Medulla oblongata (tissue), 1 donor: ENCODE measurements around the gene PROCA1.
A peak's percentile ranks its signal among the peaks of the same experiment; 100 is the strongest.

Experiments used
- DNase-seq: peaks from one replicate; pipeline ENCODE4 v3.0.0-alpha.2; 2015; ENCODE audit errors: extremely low spot score

The PROCA1 gene, protein sequence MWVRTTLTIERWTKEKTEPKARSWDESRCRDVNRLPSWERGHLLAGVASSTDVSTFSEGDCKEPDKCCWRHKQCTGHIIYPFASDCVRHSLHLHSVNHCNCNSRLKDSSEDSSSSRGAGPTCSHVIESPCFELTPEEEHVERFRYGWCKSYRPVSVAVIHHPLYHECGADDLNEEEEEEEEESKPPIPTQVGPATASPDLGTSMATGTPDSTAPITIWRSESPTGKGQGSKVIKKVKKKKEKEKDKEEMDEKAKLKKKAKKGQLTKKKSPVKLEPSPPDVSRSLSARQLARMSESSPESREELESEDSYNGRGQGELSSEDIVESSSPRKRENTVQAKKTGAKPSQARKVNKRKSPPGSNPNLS

DNA sequence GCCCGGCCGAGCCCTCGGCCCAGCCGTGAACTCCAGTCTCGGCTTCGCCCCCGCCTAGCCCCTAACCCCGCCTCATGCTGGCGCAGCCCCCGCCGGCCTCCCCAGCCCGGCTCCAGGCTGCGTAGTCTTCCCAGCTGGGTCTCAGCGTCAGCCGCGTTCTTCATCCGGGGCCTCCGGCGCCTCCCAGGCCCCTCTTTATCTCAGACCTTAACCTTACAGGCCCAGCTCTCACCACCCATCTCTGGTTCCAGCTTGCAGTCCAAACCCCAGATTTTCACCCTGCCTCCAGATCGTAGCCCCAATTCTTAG lies at the start of gene PROCA1:
Gene PROCA1 (minus strand): TSS at position 166 of the 309 bp plus-strand sequence. CDS start 228 bp downstream, outside the sequence.
- DNase-seq: no peak

DNA sequence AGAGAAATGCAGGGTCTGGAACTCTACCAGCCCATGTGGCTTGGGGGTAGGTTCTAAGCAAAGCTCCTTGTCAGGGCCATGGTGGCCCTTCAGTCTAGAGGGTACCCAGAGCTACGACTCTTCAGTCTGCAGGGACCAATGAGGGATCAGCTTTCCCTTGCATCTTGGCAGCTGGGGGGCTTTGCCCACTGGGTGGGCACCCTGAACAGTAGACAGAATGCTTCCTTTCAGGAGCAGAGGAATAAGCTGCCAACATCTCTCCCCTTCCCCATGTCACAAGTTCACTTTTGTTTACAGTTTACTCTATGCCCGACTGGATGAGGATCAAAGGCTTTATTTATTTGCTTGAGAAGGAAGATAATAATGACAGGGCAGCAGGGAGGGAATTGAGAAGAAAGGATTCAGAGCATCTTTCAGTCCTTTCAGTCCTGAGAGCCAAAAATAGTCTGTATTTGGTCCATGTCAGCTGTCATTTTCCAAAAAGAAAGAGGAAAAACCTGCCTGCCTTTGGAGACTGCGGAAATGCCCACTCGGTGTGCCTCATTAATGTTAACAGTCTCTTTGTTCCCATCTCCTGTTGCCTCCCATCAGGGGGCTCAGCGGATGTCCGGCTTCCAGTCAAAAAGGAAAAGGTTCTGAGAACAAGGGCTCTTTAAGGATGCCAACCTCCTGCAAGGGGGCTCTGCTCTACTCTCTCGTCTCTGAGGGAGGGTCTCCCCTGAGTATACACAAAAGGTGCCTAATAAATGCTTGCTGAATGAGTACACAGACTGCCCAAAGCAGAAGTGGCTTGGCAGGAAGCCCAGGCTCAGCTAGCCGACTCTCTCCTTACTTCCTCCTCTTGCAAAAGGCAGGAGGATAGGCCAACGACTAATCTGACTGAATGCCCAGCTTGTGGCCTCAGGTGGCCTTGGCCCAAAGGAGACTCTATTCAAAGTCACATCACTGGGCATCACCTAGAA lies 49.2 kb upstream of the PROCA1 start:
- DNase-seq: peak; percentile 71

DNA sequence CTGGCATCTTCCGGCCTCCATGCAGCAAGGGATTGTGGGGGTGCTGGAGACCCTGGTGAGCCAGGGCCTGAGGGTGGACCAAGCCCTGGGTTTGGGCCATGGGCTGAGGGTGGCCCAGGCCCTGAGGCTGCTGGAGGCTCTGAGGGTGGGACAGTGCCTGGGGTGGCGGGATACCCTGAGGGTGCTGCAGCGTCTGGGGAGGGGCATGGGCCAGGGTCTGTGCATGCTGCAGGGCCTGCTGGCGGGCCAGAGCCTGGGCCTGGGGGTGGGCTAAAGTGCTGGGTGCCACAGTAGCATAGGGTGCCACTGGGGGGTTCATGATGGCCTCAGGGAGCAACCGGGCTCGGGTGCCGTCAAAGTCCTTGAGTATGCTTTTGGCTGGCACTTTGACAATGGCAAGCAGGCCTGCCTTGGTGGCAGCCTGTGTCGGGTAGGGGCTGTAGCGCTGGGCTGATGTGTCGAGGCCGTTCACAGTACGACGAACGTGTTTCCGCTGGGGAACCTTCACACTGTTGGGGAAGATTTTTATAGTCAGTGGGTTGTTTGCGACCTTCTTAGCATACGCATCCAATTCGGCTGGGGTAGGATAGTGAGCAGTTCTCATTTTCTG lies 47.7 kb upstream of the PROCA1 start:
- no peak for DNase-seq

DNA sequence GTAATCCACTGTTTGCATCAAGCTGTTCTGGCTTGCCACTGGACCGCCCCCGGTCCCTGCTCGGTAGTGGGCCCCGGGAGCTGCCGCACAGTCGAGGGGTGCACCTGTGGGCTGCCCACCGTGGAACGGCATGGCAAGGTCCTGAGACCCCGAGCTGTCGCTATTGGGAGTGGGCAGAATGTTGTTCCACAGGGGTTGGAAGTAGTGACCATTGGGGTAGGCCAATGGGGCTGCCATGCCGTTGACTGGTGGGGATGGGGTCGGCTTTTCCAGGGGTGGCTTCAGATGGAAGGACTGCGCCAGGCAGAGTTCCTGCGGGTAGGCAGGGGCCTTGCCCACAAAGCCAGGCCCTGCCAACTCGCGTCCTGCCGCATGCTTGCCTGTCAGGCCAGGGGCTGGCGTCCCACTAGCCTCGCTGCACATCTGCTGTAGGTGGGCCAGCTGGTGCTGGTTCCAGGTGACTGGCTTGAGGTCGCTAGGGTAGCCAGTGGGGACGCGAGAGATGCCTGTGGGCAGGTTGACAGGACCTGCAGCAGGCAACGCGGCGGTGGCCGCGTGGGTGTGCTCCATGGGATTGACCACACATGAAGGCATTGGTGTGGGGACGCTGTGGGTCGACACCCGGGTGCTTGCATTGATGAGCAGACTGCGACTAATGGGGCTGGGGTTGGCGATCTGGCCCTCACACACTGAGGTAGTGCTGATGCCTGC lies 46.9 kb upstream of the PROCA1 start:
- DNase-seq: no peak

DNA sequence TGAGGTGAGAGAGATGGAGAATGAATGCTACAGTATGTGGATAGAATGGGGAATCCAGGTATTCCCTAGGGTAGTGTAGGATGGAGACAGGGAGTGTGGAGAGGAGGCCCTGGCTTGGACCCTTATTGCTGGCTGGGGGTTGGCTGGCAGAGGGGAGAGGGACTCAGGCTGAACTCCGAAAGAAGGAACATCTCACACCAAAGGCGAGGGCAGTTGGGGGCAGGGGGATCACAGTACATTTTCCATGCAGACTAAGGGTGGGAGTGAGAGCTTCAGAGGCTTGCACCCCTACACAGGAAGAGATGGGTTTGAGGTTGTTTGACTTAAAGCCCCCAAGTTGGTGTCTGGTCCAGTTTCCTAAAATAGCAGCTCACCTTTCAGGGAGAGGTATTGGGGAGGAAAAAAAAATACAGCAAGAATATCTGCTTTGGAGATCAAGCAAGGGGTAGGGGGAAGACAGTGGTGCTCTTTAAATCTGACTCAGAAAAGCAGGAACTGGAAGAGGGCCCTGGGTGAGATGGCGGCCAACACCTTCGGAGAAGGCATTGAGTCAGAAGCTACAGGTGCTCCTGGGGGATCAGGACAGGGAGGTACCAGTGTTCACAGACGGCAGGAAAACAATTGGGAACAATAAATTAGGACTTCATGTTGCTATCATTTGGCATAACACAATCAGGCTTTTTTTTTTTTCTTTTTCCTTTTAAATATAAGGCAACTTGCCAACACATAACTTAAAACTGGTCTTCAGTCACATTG lies 44.5 kb upstream of the PROCA1 start:
- no peak for DNase-seq

DNA sequence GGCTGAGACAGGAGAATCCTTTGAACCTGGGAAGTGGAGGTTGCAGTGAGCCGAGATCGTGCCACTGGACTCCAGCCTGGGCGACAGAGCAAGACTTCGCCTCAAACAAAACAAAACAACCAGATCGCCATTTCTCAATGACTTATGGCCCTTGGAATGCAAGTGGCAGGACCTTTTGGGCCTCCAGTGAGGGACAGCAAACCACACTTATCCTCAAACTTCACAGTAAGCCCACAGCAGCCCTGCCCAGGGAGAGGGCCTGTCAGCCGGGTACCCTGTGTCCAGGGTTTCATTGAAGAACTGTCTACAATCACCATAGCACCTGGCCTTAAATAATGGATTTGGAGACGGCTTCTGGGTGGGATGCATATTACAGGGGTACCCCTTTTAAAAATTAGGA lies 43.8 kb upstream of the PROCA1 start:
- DNase-seq: no peak

DNA sequence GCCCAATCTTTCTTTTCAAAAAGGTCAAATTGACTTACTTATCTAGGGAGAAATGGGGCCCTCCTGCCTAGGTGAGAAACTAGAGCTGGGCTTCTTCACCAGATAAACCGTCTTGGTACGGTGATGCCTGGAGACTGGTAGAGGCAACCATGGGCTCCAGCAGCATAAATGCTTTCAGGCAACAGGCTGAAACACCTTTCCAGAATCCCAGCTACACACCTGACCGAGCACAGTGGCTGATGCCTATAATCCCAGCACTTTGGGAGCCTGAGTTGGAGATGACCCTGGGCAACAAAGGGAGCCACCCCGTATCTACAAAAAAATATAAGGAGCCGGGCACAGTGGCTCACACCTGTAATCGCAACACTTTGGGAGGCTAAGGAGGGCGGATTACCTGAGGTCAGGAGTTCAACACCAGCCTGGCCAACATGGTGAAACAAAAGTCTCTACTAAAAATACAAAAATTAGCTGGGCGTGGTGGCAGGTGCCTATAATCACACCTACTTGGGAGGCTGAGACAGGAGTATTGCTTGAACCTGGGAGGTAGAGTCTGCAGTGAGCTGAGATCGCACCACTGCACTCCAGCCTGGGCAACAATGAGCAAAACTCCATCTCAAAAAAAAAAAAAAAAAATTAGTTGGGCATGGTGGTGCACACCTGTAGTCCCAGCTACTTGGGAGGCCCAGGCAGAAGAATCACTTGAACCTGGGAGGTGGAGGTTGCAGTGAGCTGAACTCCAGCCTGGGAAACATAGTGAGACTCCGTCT lies 40.1 kb upstream of the PROCA1 start:
- DNase-seq: no peak

DNA sequence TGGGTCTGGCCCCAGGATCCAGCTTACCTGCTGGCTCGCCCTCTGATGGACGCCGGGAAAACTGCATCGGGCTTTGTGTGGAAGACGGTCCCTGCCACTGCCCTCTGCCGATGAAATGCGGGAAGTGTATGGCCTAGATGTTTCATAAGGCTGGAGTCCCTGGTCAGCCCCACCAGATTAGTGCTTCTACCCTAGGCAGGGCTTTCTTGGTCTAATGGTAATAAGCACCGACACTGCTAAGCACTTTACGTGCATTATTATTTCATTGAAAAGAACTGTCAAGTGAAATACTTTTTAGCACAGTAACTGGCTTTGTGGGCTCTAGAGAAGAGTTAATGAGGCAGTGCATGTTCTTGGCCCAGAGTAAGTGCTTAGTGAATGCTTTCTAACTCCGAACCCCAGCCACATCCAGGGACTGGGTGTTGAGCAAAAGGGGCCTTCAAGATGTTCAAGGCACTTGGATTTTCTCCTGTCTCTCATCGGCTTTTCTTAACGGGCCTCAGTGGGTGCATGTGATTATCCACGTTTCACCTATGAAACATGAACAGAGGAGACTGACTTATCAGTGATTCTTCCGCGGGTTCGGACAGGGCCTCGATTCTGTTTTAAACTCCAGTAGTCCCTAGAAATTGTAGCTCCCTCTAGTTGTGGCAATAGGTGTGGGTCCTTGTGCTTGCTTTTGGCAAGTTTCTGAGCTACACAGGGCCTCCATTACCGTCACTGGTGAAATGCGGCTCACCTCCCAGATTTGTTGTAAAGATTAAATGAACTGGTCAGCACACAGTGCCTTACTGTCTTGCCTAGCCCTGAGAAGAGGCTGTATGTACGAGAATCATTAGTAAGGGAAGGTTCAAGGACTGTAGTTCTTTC lies 38.7 kb upstream of the PROCA1 start:
- DNase-seq: peak; percentile 97

DNA sequence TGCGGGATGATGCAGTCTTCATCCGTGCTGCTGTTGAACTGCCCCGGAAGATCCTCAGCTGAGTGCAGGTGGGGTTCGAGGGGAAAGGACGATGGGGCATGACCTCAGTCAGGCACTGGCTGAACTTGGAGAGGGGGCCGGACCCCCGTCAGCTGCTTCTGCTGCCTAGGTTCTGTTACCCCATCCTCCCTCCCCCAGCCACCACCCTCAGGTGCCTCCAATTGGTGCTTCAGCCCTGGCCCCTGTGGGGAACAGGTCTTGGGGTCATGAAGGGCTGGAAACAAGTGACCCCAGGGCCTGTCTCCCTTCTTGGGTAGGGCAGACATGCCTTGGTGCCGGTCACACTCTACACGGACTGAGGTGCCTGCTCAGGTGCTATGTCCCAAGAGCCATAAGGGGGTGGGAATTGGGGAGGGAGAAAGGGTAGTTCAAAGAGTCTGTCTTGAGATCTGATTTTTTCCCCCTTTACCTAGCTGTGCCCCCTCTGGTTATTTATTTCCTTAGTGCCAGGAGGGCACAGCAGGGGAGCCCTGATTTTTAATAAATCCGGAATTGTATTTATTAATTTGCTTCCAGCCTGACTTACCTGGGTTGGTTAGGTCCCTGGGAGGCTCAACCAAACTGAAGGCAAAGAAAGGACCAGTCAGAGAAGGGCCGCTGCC lies 38.0 kb upstream of the PROCA1 start:
- DNase-seq: no peak

DNA sequence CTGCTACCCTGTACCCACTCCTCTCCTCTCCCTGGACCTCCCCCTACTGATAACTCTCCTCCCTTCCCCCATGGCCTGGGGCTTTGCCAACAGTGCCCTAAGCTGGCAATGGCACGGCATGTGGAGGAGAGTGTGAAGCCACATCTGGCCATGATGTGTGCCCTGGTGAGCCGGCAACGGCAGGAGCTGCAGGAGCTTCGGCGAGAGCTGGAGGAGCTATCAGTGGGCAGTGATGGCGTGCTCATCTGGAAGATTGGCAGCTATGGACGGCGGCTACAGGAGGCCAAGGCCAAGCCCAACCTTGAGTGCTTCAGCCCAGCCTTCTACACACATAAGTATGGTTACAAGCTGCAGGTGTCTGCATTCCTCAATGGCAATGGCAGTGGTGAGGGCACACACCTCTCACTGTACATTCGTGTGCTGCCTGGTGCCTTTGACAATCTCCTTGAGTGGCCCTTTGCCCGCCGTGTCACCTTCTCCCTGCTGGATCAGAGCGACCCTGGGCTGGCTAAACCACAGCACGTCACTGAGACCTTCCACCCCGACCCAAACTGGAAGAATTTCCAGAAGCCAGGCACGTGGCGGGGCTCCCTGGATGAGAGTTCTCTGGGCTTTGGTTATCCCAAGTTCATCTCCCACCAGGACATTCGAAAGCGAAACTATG lies 37.3 kb upstream of the PROCA1 start:
- no peak for DNase-seq

DNA sequence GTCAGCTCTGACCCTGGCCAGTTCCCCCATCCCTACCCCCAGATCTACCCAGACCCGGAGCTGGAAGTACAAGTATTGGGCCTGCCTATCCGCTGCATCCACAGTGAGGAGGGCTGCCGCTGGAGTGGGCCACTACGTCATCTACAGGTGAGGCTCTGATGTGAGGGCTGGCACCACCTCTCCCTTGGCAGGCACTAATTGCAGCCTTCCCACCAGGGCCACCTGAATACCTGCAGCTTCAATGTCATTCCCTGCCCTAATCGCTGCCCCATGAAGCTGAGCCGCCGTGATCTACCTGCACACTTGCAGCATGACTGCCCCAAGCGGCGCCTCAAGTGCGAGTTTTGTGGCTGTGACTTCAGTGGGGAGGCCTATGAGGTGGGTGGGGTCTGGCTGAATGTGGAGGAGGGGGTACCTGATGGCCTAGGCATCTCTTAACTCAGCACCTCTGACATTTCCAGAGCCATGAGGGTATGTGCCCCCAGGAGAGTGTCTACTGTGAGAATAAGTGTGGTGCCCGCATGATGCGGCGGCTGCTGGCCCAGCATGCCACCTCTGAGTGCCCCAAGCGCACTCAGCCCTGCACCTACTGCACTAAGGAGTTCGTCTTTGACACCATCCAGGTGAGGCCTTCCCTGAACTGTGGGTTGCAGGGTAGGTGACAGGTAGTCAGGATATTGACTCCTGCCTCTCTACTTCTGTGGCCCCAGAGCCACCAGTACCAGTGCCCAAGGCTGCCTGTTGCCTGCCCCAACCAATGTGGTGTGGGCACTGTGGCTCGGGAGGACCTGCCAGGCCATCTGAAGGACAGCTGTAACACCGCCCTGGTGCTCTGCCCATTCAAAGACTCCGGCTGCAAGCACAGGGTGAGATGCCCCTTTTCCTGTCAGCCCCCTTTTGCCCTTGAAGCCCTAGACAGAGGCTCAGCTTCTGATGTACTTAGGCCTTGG lies 36.4 kb upstream of the PROCA1 start:
- DNase-seq: no peak

DNA sequence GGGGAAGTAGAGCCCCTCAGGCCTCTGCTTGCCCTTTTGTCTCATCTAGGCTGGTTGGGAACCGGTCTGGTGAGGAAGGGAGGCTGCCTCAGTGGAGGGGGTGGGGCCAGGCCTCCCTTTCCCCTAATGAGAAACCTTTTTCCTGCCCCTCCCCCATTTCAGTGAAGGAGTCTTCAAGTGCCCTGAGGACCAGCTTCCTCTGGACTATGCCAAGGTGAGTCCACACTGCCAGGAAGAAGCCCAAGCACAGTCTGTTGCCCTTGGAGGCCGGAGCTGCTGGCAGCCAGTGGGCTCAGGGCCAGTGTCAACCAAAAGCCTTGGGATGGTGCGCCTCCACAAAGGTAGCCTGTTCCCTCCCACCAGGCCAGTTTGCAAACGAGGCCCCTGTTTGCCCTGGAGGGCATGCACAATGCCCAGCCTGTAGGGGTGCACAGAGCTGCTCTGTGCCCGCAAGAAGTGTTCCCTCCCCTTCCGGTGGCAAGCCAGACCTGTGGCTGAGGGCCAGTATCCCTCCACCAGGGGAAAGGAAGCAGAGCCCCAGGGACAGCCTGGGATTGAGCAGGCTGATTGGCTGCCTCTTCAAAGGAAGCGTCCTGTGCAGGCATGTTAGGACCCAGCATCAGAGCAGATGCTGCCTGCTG lies 35.5 kb upstream of the PROCA1 start:
- peak; percentile 75 for DNase-seq

DNA sequence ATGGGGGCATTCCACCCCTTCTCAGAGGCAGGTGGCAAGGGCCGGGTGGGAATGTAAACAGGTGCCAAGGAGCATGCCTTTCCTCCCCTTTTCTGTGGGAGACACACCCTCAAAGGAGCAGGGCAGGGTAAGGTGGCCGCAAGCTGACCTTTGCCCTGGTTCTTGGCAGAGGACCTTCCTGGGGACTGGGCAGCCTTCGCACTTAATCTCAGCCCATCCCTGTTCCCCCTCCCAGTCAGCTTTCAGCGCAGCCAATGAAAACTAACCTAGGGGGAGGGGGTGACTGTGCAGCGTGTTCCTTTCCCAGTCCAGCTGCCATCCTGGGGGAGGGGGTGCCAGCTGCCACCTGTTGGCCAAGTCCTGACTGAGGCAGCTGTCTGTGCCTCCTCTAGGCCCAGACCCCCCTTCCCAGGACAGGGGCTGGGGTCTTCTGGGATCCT lies 34.9 kb upstream of the PROCA1 start:
- peak; percentile 63 for DNase-seq

DNA sequence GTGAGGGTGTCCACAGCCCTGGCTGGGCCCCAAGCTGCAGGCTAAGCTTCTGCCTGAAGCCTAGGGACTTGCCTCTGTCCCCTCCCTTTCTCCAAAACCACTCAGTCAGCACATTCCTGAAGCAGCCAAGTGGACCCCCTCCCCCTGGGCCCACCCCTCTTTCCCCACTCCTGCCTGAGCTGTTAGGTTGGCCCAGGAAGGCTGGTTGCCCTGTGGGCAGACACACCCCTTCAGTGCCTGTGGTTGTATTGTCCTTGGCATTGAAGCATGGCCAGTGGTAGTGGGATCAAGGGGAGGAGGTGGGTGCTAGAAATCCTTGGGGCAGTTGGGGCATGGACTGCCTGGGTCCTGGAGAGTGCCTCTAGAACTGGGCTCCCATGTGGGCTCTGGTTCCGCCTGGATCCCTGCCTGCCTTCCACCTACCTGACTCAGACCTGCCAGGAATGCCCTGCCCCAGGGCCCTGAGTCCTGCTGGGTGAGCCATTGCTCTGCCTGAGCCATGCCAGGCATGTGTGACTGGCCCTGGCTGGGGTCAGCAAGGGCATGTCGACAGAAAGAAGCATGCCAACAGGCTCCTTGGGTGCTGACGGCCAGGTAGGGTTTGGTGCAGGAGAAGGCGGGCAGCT lies 34.2 kb upstream of the PROCA1 start:
- no peak for DNase-seq

DNA sequence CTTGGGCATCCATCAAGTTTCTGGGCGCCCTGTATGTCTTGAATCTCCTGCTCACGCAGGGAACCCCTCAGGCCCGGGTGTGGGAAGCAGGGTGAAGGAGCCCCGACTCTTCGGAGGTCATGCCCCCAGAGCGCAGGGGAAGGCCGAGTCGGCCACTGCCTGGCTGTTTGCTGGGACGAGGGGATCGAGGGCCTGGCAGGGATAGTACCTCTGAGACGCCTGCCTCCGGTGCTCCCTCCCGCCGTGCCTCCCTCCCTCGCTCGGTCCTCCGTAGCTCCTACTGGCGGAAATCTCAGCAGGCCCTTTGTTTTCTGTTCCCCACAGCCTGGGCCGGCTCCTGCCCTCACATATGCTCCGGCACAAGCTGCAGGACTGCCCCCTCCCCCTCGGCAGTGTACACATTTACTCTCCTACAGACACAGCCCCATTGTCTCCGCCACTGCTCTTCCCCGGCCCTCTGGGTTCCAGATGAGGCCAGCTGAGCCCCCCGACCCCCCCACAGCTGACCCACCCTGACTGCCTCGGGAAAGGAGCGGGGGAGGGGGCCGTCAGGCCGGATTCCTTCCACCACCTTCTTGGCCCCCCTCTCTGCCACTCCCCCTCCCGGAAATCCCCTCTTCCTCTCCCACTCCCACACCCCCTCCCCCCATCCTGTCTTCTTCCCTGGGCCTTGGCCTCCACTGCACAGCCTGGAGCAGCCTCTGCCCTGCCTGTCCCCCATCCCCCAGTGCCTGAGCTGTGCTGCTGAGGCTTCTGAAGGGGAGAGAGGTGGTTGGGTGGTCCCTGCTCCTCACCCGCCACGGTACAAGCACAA lies 33.5 kb upstream of the PROCA1 start:
- peak; percentile 94 for DNase-seq
